Measurements from ENCODE around the gene ERICH6B. TPM values are rescaled to one million over a fixed set of nuclear protein-coding genes. Genes with fewer than 3 reads are reported as not detected.
"Not testable (repeated sequence)": the region's sequence is repeated elsewhere in the genome, so short reads cannot be mapped to it uniquely, and the experiment has no call there.

ERICH6B gene
- total RNA-seq (ENCODE audit: low replicate concordance) = not detected in 2 replicates
- long read RNA-seq = 0 reads

DNA sequence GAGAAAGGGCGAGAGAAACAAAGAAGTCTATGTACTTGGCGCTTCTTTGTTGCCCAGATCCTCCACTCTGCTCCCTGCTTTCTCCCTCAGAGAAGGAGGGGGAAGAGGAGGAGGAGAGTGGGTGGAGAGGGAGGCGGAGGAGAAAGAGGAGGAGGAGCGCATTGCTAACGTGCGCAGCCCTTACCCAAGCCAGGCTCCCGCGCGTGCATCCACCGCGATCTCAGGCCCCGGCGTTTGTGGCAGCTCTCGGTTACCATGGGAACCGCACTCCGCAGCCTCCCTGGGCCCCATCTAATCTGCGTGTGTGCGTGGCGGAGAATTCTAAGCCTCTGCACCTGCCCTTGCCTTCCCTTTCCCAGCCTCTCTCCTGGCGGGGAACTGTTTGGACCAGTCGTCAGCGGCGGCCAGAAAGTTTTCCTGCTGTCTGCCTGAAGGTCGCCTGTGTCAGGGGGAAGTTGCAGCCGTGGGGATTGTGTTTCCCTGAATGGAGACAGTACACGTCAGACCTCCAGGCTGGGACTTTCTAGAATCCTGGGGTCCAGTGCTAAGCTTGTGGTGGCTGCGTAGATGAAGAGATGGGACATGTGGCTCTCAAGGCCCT, at the start of gene ERICH6B:
Gene ERICH6B (minus strand): TSS at position 239 of the 601 bp plus-strand sequence. CDS start 18,734 bp downstream, outside the sequence.
- TF ChIP-seq, protein P1, sequence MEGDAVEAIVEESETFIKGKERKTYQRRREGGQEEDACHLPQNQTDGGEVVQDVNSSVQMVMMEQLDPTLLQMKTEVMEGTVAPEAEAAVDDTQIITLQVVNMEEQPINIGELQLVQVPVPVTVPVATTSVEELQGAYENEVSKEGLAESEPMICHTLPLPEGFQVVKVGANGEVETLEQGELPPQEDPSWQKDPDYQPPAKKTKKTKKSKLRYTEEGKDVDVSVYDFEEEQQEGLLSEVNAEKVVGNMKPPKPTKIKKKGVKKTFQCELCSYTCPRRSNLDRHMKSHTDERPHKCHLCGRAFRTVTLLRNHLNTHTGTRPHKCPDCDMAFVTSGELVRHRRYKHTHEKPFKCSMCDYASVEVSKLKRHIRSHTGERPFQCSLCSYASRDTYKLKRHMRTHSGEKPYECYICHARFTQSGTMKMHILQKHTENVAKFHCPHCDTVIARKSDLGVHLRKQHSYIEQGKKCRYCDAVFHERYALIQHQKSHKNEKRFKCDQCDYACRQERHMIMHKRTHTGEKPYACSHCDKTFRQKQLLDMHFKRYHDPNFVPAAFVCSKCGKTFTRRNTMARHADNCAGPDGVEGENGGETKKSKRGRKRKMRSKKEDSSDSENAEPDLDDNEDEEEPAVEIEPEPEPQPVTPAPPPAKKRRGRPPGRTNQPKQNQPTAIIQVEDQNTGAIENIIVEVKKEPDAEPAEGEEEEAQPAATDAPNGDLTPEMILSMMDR (conservative IDR thresholded peaks at IDR 0.05) = no peak
- Mint-ChIP-seq H3K4me1 (ENCODE audit: unreplicated experiment) (peaks cover 5% of the 10 kb centered on the region), H3K4me3 (peak within 1 kb of the TSS; percentile 70), H3K27me3 (peaks cover 62% of the 10 kb centered on the region), H3K9me3 (no peaks in the 10 kb centered on the region), H3K36me3 (no peaks in the 10 kb centered on the region), H3K27ac (peak within 1 kb of the TSS; percentile 76)
- peak; percentile 80 for DNase-seq (ENCODE audit: extremely low spot score, unreplicated experiment)

DNA sequence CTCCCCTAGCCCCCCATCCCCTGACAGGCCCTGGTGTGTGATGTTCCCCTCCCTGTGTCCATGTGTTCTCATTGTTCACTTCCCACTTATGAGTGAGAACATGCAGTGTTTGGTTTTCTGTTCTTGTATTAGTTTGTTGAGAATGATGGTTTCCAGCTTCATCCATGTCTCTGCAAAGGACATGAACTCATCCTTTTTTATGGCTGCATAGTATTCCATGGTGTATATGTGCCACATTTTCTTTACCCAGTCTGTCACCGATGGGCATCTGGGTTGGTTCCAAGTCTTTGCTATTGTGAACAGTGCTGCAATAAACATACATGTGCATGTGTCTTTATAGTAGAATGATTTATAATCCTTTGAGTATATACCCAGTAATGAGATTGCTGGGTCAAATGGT, 47.4 kb upstream of the ERICH6B start:
- H3K9me3 Mint-ChIP-seq; H3K27ac Mint-ChIP-seq; H3K4me3 Mint-ChIP-seq; H3K36me3 Mint-ChIP-seq; H3K27me3 Mint-ChIP-seq; DNase-seq (ENCODE audit: extremely low spot score, unreplicated experiment); H3K4me1 Mint-ChIP-seq (ENCODE audit: unreplicated experiment): not testable (repeated sequence)

DNA sequence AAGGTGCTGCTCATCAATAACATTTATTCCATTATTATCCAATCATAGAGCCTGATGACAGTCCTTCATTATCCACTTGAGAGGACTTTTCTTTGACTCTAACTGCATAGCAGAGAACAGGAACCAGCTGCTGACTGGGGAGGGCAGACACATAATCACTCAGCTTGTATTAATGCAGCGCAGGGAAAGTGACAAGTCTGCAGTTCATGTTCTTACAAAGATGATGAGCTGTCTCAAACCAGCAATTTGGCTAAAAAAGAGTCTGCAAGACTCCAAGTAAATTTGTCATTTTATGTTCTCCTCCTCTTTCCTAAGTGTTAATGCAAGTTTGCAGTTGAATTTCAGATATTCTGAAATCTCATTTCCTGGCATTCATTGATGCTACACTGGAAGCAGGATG, 46.6 kb upstream of the ERICH6B start:
- TF ChIP-seq, protein P1 (conservative IDR thresholded peaks at IDR 0.05) = no peak
- H3K36me3 Mint-ChIP-seq = no peaks in the 10 kb centered on the region
- H3K4me3 Mint-ChIP-seq = no peak overlapping the region
- no peak for DNase-seq (ENCODE audit: extremely low spot score, unreplicated experiment)
- no peaks in the 10 kb centered on the region for H3K4me1 Mint-ChIP-seq (ENCODE audit: unreplicated experiment)
- no peaks in the 10 kb centered on the region for H3K27me3 Mint-ChIP-seq
- no peak overlapping the region for H3K27ac Mint-ChIP-seq
- H3K9me3 Mint-ChIP-seq = no peaks in the 10 kb centered on the region

DNA sequence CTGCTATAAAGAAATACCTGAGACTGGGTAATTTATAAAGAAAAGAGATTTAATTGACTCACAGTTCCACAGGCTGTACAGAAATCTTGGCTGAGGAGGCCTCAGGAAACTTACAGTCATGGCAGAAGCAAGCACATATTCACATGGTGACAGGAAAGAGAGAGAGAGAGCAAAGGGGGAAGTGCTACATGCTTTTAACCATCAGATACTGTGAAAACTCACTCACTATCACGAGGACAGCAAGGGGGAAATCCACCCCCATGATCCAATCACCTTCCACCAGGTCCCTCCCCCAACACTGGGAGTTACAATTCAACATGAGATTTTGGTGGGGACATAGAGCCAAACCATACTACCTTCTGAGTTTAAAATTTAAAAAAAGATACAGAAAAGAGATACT, 44.9 kb upstream of the ERICH6B start:
- H3K4me3 Mint-ChIP-seq; H3K36me3 Mint-ChIP-seq; DNase-seq (ENCODE audit: extremely low spot score, unreplicated experiment); H3K4me1 Mint-ChIP-seq (ENCODE audit: unreplicated experiment); H3K27ac Mint-ChIP-seq; H3K27me3 Mint-ChIP-seq; H3K9me3 Mint-ChIP-seq: not testable (repeated sequence)

DNA sequence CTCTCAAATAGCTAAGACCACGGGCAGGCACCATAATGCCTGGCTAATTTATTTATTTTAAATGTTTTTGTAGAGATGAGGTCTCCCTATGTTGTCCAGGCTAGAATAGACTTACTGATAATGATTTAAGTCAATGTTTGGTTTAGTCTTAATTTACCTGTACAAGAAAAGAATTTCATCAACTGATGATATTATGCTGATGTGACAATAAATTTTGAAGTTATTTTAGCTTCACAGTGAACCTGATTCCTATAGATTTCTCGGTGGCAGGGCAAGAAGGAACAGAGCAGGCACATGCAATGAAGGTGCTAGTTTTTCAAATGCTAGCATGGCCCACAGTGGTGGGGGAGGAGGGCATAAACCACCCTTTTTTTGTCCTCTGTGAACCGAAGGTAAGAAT, 44.0 kb upstream of the ERICH6B start:
- Mint-ChIP-seq H3K27me3 (no peaks in the 10 kb centered on the region), H3K4me3 (no peak overlapping the region), H3K27ac (no peak overlapping the region), H3K9me3 (no peaks in the 10 kb centered on the region), H3K4me1 (ENCODE audit: unreplicated experiment) (no peaks in the 10 kb centered on the region), H3K36me3 (no peaks in the 10 kb centered on the region)
- TF ChIP-seq, protein P1 (conservative IDR thresholded peaks at IDR 0.05) = no peak
- no peak for DNase-seq (ENCODE audit: extremely low spot score, unreplicated experiment)

DNA sequence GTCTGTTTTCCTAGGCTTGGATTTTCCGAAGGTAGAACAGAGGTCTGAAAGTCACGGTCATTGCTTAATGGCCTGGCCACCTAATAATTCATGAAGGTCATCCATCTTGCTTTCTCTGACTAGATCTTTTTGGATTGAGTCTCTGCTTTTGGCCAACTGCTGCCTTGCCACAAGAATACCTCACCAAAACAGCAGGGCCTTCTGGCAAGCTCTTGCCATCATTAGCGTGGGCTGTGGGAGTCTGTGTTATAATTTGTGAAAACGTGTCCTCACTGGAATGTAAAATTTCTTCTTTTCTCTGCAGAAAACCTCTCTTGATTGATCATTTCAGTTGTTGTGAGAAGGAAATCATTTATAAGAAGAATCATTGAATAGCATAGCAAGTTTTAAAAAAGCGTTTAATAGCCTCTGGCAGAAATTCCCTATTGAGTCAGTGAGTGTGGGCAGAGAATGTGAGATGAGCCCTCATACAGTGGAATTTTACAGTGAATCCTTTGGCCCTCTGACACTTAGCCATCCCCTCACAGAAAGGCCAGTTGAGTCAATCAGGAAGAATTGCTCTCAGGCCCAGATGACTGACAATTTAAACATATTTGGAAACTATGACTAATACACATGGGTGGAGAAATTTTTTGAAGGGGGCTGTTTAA, 43.2 kb upstream of the ERICH6B start:
- no peak for DNase-seq (ENCODE audit: extremely low spot score, unreplicated experiment)
- TF ChIP-seq, protein P1 (conservative IDR thresholded peaks at IDR 0.05) = no peak
- Mint-ChIP-seq H3K4me1 (ENCODE audit: unreplicated experiment) (no peaks in the 10 kb centered on the region), H3K27me3 (peaks cover 4% of the 10 kb centered on the region), H3K9me3 (no peaks in the 10 kb centered on the region), H3K27ac (no peak overlapping the region), H3K36me3 (no peaks in the 10 kb centered on the region), H3K4me3 (no peak overlapping the region)
